ENCODE results near the gene C2CD2.

Gene C2CD2

DNA sequence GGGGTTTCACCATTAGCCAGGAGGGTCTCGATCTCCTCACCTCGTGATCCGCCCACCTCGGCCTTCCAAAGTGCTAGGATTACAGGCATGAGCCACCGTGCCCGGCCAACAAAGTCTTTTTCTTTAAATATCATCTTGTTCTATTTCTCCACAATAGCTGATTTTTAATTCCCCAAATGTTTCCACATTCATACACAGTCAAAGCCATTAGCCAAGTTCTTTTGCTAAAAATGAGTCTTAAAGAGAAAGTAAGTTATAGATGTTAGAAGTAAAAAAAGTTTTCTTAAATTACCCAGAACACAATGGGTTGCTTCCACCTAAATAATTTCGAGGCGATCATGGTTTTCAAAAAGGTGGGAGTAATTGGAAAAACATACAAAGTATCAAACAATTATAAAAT is 30.6 kb downstream of the C2CD2 start:
- TF ChIP-seq FOXP2 (optimal IDR thresholded peaks at IDR 0.05; ENCODE audit: borderline replicate concordance, extremely low read depth, extremely low read length, insufficient read depth) (no peak), TAF1 (IDR thresholded peaks at IDR 0.05; ENCODE audit: borderline replicate concordance, insufficient read depth, low read length) (no peak), SIN3A (IDR thresholded peaks at IDR 0.05; ENCODE audit: borderline replicate concordance, insufficient read depth, low read length) (no peak), POLR2AphosphoS5 (IDR thresholded peaks at IDR 0.05; ENCODE audit: low read depth, low read length) (no peak)
- TF ChIP-seq, protein P1, sequence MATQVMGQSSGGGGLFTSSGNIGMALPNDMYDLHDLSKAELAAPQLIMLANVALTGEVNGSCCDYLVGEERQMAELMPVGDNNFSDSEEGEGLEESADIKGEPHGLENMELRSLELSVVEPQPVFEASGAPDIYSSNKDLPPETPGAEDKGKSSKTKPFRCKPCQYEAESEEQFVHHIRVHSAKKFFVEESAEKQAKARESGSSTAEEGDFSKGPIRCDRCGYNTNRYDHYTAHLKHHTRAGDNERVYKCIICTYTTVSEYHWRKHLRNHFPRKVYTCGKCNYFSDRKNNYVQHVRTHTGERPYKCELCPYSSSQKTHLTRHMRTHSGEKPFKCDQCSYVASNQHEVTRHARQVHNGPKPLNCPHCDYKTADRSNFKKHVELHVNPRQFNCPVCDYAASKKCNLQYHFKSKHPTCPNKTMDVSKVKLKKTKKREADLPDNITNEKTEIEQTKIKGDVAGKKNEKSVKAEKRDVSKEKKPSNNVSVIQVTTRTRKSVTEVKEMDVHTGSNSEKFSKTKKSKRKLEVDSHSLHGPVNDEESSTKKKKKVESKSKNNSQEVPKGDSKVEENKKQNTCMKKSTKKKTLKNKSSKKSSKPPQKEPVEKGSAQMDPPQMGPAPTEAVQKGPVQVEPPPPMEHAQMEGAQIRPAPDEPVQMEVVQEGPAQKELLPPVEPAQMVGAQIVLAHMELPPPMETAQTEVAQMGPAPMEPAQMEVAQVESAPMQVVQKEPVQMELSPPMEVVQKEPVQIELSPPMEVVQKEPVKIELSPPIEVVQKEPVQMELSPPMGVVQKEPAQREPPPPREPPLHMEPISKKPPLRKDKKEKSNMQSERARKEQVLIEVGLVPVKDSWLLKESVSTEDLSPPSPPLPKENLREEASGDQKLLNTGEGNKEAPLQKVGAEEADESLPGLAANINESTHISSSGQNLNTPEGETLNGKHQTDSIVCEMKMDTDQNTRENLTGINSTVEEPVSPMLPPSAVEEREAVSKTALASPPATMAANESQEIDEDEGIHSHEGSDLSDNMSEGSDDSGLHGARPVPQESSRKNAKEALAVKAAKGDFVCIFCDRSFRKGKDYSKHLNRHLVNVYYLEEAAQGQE (IDR thresholded peaks at IDR 0.05; ENCODE audit: insufficient read depth in 1 of 2, low read depth in 2 of 2, low read length in 2 of 2), result no peak

DNA sequence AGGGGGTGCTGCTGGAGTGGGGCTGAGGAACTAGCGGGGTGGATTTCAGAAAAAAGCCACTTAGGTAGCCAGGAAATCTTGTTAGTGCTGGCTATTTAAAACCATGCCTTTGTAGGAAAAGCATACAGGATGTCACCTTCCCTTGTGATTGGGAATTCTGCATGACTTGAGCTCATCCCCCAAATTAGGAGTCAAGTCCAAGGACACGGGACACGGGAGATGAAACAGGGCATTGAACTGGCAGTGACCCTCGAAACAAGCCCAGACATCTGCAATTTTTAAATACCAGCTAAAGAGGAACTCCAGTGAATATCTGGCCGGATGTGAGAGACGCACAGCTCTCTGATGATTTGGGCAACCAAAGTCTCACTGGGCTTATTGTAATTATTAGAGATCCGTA is 32.8 kb downstream of the C2CD2 start:
- TF ChIP-seq, protein P1 (IDR thresholded peaks at IDR 0.05; ENCODE audit: insufficient read depth in 1 of 2, low read depth in 2 of 2, low read length in 2 of 2), result no peak
- TF ChIP-seq SIN3A (IDR thresholded peaks at IDR 0.05; ENCODE audit: borderline replicate concordance, insufficient read depth, low read length), result no peak
- TF ChIP-seq POLR2AphosphoS5 (IDR thresholded peaks at IDR 0.05; ENCODE audit: low read depth, low read length), result no peak
- no peak for TF ChIP-seq TAF1 (IDR thresholded peaks at IDR 0.05; ENCODE audit: borderline replicate concordance, insufficient read depth, low read length)
- no peak for TF ChIP-seq FOXP2 (optimal IDR thresholded peaks at IDR 0.05; ENCODE audit: borderline replicate concordance, extremely low read depth, extremely low read length, insufficient read depth)

DNA sequence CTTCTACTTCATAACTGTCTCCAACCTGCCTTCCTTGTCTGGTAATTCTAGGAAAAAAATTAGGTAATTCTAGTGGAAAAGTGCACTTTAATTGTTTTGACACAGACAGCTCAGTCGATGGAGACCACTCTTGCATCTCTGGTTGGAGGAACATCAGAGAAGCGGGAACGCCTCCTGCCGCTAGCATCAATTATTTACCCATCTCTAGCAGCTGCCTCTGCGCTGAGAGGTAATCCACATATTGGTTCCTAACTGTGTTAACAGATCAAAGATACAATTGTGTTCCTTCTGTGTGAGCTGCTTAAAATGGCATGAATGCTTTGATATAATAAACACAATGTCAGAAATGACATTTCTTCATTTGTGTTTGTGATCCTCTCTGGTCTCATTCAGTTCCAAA is 33.3 kb downstream of the C2CD2 start:
- TF ChIP-seq TAF1 (IDR thresholded peaks at IDR 0.05; ENCODE audit: borderline replicate concordance, insufficient read depth, low read length), result no peak
- no peak for TF ChIP-seq POLR2AphosphoS5 (IDR thresholded peaks at IDR 0.05; ENCODE audit: low read depth, low read length)
- TF ChIP-seq, protein P1 (IDR thresholded peaks at IDR 0.05; ENCODE audit: insufficient read depth in 1 of 2, low read depth in 2 of 2, low read length in 2 of 2), result no peak
- TF ChIP-seq FOXP2 (optimal IDR thresholded peaks at IDR 0.05; ENCODE audit: borderline replicate concordance, extremely low read depth, extremely low read length, insufficient read depth), result no peak
- no peak for TF ChIP-seq SIN3A (IDR thresholded peaks at IDR 0.05; ENCODE audit: borderline replicate concordance, insufficient read depth, low read length)

DNA sequence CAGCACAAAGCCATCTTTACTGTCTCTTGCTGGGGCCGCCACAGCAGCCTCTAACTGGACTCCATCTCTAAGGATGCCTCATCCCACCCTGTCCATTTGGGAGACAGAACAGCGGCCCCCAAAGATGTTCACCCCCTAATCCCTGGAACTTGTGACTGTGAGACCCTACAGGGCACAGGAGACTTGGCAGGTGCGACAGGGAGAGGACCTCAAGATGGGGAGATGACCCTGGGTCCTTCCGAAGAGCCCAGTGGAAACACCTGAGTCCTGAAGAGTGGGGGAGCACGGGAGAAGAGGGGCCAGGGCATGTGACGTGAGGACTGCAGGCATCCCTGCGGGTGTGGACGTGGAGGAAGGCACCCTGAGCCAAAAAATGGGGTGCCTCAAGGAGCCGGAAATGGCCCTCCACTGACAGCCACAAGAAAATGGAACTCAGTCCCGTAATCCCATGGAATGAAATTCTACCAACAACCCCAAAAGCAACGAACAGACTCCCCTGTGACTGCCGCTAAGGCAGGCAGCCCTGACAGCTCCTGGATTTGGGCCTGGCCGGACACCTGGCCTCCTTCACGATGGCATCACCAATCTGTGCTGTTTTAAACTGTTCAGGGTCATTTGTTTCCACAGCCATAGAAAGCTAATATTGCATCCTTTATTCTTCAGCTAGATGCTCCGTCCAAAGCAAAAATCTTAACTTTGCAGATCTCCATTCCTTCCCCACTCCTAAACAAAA is 34.0 kb downstream of the C2CD2 start:
- TF ChIP-seq, protein P1 (IDR thresholded peaks at IDR 0.05; ENCODE audit: insufficient read depth in 1 of 2, low read depth in 2 of 2, low read length in 2 of 2), result no peak
- TF ChIP-seq SIN3A (IDR thresholded peaks at IDR 0.05; ENCODE audit: borderline replicate concordance, insufficient read depth, low read length), result no peak
- TF ChIP-seq FOXP2 (optimal IDR thresholded peaks at IDR 0.05; ENCODE audit: borderline replicate concordance, extremely low read depth, extremely low read length, insufficient read depth), result no peak
- no peak for TF ChIP-seq POLR2AphosphoS5 (IDR thresholded peaks at IDR 0.05; ENCODE audit: low read depth, low read length)
- TF ChIP-seq TAF1 (IDR thresholded peaks at IDR 0.05; ENCODE audit: borderline replicate concordance, insufficient read depth, low read length), result no peak

Data from PFSK-1 (cell line).